HG03103 (cell line): ENCODE results near the gene CPO.

Experiments
- ATAC-seq: cut with Tn5 transposase; IDR thresholded peaks from one replicate; pipeline ENCODE4 v1.9.1; 2021; ENCODE audit warnings: low read depth; ENCODE audit not compliant: unreplicated experiment

CPO gene

GRCh38 chr2:207012461-207012860, 73.1 kb downstream of the CPO start:
- ATAC-seq: no peak

DNA sequence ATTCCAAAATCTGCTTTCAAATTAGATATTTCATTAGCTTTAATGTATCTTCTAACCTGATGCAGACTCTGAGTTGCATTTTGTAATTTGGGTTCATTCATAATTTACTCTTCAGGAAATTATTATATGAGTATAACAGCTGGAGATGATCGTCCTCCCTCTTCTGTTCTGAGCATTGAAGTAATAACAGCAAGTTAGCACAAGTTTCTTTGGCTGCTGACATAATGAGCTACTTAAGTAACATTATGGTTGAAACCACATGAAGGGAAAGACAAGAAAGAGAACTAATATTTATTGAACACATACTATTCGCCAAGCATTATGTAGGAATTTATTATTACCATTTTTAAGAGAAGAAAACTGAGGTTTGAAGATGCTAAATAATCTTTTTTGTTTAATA, 75.1 kb downstream of the CPO start:
- no peak for ATAC-seq

DNA sequence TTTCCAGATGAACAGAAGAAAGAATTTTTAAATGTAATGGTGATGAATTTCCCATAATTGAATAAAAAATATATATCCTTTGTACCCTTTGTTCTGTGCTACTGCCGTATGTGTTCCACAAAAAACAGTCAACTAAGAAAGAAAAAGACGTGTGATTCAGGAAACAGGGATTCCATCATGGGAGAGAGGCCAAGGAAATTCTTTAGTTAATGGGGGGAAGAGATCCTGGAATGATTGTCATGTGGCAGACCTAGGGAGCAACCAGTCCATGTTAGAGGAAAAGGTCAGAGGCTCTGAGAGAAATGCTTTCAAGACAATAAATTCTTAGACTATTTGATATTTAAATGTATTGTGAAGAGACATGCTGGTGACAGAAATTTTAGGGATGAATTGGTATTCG, 76.6 kb downstream of the CPO start:
- no peak for ATAC-seq
